GM18508 (cell line): Measurements from ENCODE around the gene BLOC1S5.

Experiments used
- ATAC-seq: cut with Tn5 transposase; IDR thresholded peaks from one replicate; pipeline ENCODE4 v1.9.1; 2021; ENCODE audit warnings: moderate number of reproducible peaks; ENCODE audit not compliant: insufficient read depth, unreplicated experiment

The BLOC1S5 gene

GRCh38 chr6:8063761-8064637, at the start of gene BLOC1S5:
Gene BLOC1S5 (minus strand): TSS chr6:8064389. CDS start chr6:8064376, 13 bp downstream.
- ATAC-seq: peak; percentile 81

- no peak for ATAC-seq
Measured at GRCh38 chr6:8113131-8113654, 49.0 kb upstream of the BLOC1S5 start.

- ATAC-seq: no peak
Measured at GRCh38 chr6:8110725-8111124, 46.5 kb upstream of the BLOC1S5 start.

GRCh38 chr6:8110117-8110721, 46.0 kb upstream of the BLOC1S5 start:
- ATAC-seq: no peak

GRCh38 chr6:8108759-8109539, 44.8 kb upstream of the BLOC1S5 start:
- ATAC-seq: no peak

GRCh38 chr6:8108031-8108660, 44.0 kb upstream of the BLOC1S5 start:
- no peak for ATAC-seq

- ATAC-seq: no peak
Measured at GRCh38 chr6:8105791-8106190, 41.6 kb upstream of the BLOC1S5 start.

- no peak for ATAC-seq
Measured at GRCh38 chr6:8103726-8104125, 39.5 kb upstream of the BLOC1S5 start.

- peak; percentile 98 for ATAC-seq
Measured at GRCh38 chr6:8102122-8102958, 38.2 kb upstream of the BLOC1S5 start, which contains the start of gene EEF1E1. Gene EEF1E1 (minus strand): TSS chr6:8102548. CDS start chr6:8102521, 27 bp downstream.

- no peak for ATAC-seq
Measured at GRCh38 chr6:8100159-8100854, 36.1 kb upstream of the BLOC1S5 start.

- no peak for ATAC-seq
Measured at GRCh38 chr6:8090650-8091049, 26.5 kb upstream of the BLOC1S5 start.

GRCh38 chr6:8088886-8089285, 24.7 kb upstream of the BLOC1S5 start:
- ATAC-seq: no peak

GRCh38 chr6:8087870-8088754, 23.9 kb upstream of the BLOC1S5 start:
- no peak for ATAC-seq

GRCh38 chr6:8086755-8087306, 22.6 kb upstream of the BLOC1S5 start:
- ATAC-seq: no peak

GRCh38 chr6:8085053-8085511, 20.9 kb upstream of the BLOC1S5 start:
- ATAC-seq: no peak

- ATAC-seq: no peak
Measured at GRCh38 chr6:8084586-8084985, 20.4 kb upstream of the BLOC1S5 start.
